GM18502 (cell line): ENCODE data around the gene NR1D1.

Source experiments
- ATAC-seq: cut with Tn5 transposase; IDR thresholded peaks from one replicate; pipeline ENCODE4 v1.9.1; 2021; ENCODE audit warnings: mild to moderate bottlenecking; ENCODE audit not compliant: unreplicated experiment, poor library complexity

The NR1D1 gene

DNA sequence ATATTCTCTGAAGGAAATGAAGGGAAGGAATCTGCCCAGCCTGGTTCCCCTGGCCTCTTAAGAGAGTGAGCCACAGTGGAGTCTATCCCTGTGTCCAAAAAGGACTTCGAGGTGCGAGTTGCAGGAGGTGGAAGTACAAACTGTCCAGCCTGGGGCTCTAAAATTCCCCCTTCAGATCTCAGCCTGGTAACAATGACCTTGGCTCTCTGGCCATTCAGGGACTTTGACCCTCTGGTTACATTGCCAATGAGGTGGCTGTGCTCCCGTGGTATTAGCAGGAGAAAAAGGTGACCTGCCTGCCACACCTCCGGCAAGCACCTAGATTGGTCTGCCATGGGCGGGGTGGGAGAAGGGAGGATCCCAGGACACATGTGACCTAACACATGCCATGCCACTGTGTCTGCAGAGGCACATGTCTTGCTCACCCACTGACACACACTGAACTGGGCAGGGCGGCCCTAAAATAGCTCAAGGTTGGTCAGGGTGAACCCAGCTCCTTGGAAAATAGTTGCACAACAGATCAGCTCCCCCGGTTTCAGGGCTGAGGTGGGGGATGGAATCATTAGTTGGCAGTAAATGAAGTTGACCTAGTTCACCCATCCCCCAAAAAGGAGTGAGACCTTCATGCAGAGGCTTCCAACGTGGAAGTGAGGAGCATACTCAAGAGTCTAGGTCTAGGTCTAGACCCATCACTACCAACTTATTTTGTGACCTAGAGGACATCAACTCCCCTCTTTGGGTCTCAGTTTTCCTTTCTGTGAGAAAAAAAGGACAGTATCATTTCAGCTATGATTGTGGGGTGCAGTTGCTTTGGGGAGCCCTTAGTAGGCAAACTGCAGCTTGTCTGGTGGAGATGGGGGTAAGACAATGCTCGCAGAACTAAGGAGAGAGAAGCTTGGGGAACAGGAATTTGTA, 2.2 kb downstream of the NR1D1 start:
- no peak for ATAC-seq

DNA sequence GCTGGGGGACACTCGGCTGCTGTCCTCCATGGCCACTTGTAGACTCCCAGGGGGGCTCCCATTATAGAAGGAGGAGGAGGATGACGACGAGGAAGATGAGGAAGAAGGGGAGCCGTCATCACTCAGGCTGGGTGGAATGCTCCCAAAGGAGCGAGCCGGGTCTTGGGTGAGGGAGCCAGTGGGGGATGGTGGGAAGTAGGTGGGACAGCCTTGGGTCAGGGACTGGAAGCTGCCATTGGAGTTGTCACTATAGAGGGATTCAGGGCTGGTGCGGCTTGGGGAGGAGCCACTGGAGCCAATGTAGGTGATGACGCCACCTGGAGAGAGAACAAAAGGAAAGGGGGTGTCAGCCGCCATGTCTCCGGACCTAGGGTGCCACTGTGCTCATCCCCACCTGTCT, 3.3 kb downstream of the NR1D1 start:
- no peak for ATAC-seq

DNA sequence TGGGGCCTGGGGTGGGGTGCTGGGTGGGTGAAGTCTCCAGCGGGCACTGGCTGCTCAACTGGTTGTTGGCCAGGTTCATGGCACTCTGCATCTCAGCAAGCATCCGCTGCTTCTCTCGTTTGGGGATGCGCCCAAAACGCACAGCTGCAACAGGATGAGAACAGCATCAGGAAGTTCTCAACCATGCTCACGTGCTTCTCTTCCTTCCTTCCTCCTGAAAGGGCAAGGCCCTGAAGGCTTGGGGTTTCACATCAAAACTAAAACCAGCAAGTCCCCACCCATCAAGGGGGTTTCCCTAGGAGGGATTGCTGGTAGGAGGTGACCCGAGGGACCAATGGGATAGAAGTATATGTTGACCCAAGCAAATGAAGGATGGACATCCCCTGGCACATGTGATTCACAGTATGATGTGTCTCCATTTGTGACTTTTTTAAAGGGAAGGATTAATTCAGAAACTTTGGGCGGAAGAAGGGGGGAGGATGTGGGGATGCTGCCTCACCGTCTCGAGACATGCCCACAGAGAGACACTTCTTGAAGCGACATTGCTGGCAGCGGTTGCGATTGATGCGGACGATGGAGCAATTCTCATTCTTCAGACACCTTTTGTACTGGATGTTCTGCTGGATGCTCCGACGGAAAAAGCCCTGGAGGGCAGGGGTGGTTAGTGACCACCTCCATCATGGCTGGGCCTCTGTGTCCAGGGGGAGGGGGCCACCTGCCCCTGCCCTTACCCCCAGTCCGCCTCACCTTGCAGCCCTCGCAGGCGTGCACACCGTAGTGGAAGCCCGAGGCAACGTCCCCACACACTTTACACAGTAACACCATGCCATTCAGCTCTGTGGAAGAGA, 4.2 kb downstream of the NR1D1 start:
- peak; percentile 46 for ATAC-seq

DNA sequence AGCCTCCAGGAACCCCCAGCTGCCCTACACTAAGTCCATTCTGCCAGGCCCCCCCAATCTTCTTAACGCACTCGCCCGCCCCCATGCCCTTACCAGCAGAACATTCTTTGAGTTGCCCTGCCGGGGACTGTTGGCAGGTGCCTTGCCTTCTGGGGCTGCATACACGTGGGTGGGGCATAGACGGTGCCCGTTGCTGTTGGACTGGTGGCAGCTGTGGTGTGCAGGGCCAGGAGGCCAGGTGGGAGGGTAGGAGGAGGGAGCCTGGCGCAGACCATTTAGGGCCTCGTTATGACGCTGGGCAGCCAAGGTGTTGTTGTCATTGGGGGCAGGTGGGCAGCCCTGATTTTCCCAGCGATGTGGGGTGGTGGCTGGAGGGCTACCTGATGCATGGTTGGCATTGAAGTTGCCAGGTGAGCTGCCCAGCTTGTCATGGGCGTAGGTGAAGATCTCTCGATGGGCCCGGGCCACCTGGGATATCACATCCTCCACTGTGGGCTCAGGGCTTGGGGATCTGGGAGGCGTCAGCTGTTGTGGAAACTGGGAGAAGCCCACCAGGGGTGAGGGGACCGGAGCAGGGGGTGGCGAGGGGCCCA, 4.9 kb downstream of the NR1D1 start:
- no peak for ATAC-seq

DNA sequence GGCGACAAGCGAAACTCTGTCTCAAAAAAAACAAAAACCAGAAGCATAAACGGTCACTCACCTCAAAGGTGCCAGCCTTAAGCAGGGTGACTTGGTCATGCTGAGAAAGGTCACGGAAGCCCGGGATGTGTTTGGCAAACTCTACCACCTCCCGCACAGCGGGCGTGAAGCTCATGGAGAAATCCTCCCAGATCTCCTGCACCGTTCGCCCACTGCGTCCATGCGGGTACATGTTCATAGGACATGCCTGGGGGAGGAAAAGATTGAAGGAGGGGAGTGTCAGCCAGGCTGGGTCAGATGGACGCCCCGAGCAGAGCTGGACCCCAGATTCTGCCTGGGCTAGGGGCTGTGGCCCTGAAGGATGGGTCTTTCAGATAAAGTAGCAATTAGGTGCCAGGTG, 5.5 kb downstream of the NR1D1 start:
- ATAC-seq: no peak

DNA sequence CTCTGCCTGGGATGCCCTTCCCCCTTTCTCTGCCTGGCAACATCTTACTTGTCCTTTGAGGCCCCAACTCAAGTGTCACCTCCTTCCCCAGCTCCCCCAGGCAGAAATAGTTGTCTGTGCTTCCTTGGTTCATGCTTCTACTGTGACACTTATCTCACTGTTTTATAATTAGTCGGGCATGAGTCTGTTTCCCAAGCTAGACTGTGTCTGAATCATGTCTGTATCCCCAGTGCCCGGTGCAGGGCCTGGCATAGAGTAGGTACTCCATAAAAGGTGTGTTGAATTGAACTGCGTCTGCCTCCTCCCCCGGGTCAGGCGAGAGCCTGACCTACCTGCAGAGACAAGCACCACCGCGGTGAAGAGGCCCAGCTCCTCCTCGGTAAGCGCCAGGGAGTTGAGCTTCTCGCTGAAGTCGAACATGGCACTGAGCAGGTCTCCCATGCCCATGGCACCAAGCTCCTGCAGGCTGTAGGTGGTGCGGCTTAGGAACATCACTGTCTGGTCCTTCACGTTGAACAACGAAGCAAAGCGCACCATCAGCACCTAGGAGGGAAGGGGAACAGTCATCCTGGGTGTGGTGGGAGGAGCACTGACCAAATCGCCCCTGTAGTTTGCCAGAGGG, 6.7 kb downstream of the NR1D1 start:
- no peak for ATAC-seq

DNA sequence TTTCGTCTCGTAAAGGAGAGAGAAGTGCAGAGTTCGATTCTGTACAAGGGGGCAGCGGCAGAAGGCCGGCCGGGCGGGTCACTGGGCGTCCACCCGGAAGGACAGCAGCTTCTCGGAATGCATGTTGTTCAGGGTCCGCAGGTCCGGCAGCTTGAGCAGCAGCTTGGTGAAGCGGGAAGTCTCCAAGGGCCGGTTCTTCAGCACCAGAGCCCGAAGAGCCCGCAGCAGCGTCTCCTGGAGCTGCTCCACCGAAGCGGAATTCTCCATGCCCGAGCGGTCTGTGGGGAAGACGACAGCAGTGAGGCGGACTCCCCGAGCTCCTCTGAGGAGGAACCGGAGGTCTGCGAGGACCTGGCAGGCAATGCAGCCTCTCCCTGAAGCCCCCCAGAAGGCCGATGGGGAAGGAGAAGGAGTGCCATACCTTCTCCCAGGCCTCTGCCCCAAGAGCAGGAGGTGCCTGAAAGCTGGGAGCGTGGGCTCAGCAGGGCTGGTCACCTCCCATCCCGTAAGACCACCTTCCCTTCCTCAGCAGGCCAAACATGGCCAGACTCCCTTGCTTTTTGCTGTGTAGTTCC, 7.3 kb downstream of the NR1D1 start:
- ATAC-seq: no peak

DNA sequence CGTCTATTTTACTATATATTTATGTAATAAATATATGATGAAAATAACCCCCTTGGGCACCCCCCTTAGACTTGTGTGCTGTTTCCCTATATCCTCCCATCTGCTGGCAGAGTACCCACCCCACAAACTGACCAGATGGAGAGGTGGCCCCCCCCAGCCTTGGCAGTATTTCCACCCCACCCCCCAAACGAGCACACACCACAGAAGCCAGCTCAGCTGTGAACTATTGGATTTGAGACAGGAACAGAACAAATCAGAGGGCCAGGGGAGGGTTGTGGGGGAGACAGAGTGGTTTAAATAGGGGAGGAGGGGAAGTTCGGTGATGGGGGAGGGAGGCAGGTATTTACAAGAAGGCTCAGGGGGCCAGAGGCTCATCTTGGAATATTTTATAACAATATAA, 7.8 kb downstream of the NR1D1 start:
- ATAC-seq: no peak

DNA sequence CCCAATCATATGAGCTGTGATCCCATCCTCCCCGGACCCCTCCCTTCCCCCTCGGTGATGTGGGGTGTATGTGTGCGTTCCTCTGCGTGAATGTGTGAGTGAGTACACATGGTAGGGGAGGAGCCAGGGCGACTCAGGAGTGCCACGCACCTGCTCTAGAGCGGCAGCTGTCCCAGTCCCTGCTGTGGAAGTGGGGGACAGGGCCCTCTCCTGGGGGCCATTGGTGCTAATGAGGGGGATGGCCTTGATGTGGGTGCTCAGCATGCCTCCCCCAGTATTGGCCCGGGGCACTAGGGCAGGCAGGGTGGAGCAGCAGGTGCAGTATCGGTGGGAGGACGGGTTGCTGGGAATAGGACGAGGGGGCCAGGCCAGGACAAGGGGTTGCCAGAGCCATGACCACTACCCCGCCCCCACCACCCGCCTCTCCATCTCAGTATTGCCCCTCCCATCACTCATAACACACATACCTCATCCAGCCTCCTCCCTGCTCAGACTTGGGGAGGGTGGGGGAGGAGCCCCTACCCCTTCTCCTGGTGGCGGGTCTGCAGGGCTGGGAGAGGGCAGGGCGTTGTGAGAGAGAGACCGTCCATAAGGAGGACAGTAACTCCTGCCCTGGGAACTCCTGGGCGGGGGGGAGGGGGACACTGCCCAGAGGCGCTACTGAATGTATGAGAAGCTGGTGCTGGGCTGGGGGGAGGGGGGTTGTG, 8.5 kb downstream of the NR1D1 start:
- ATAC-seq: no peak

DNA sequence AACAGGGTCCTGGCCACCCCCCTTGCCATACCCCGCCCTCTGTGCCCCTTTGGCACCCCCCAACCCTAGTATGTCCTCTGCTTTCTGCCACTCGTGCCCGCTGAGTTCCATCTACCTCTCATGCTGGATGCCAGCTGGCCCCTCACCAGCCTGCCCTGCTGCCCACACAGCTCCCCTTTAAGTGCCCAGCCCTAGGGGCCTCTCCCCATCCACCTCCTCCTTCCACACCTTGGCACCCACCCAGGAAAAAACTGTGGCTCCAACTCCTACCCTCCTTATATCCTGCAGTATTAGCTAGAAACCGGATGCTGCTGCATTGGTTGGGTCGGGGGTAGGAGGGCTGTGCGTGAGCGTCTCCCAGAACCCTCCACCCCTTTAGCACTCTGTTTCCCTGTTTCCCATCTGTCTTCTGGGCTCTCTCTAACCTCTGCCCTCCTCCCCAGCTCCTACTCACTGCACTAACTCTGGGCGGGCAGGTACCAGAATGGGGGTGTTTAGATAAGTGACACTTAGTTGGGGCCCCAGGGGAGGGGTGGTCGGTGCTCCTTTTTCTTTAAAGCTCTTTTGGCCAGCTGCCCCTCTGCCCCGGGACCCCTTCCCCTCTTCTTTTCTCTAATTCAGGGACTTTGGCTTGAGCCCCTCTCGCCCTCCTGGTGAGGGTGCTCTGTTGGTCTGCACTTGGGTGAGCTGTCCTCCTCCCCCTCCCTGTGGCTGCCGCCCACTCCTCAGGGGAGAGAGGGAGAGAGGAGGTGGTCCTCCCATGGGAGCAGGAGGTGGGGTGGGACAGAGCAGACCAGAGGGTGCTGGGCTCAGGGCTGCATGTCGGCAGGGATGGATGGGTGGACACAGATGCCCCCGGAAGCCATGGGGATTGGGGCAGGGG, 9.9 kb downstream of the NR1D1 start:
- no peak for ATAC-seq

DNA sequence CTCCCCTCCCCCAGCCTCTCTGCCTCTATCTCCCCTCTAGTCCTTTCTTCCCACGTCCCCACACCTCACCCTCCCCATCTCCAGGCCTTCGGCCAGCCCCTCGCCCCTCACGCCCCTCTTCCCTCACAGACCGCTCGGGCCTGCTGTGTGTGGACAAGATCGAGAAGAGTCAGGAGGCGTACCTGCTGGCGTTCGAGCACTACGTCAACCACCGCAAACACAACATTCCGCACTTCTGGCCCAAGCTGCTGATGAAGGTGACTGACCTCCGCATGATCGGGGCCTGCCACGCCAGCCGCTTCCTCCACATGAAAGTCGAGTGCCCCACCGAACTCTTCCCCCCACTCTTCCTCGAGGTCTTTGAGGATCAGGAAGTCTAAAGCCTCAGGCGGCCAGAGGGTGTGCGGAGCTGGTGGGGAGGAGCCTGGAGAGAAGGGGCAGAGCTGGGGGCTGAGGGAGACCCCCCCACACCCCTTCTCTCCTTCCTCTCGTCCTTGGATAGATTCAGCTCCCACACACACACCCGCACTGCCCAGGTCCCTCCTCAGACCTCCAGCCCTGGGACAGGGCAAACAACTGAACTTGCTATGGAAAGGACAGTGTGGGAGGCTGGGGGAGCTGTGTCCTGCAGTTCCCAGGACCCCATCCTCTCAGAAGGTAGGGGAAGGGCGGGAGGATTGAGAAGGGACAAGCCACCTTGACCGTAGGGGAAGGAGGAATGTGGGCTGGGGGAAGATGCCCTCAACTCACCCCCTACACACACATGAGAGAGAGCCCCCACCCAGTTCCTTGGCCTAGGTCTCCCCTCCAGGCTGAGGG, 11.1 kb downstream of the NR1D1 start:
- no peak for ATAC-seq

DNA sequence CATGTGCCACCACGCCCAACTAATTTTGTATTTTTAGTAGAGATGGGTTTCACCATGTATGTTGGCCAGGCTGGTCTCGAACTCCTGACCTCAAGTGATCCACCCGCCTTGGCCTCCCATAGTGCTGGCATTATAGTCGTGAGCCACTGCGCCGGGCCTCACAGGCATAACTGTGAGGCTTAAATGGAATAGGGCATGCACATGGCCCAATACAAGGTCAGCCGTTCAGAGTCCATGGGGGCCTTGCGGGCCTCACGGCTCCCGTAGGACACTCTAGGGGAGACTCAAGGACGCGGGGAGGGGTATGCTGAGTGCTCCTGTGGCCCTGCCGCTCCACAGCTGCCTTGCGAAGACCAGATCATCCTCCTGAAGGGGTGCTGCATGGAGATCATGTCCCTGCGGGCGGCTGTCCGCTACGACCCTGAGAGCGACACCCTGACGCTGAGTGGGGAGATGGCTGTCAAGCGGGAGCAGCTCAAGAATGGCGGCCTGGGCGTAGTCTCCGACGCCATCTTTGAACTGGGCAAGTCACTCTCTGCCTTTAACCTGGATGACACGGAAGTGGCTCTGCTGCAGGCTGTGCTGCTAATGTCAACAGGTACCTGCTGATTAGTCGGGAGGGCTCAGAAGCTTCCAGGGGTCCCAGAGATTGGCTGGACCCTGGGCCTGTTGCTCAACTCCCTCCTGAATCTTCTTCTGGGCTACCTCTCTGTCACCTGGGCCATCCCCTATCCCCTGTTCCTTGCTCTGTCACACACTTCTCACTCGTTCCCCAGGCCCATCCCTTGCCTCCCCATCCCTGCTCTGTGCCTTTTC, 12.3 kb downstream of the NR1D1 start:
- ATAC-seq: no peak

DNA sequence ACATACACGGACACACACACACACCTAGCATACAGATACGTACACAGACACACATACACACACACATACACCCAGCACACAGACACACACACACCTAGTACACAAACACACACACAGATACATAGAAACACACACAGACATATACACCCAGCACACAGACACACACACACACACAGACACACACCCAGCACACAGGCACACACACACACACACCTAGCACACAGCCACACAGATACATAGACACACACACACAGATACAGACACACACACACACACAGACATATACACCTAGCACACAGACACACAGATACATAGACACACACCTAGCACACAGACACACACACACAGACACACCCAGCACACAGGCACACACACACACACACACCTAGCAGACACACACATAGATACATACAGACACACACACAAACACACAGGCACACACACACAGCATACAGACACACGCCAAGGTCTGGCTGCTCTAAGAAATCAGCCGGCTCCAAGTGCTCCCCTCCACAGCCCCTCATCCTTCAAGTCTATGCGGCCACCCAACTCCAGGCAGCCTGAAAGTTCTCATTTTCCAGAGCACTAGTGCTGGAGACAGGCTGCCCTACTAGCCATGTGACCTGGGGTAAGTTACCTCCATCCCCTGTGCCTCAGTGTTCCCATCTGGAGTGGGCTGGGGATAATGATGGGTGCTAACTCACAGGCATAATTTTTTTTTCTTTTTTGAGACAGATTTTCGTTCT, 13.2 kb downstream of the NR1D1 start:
- no peak for ATAC-seq

DNA sequence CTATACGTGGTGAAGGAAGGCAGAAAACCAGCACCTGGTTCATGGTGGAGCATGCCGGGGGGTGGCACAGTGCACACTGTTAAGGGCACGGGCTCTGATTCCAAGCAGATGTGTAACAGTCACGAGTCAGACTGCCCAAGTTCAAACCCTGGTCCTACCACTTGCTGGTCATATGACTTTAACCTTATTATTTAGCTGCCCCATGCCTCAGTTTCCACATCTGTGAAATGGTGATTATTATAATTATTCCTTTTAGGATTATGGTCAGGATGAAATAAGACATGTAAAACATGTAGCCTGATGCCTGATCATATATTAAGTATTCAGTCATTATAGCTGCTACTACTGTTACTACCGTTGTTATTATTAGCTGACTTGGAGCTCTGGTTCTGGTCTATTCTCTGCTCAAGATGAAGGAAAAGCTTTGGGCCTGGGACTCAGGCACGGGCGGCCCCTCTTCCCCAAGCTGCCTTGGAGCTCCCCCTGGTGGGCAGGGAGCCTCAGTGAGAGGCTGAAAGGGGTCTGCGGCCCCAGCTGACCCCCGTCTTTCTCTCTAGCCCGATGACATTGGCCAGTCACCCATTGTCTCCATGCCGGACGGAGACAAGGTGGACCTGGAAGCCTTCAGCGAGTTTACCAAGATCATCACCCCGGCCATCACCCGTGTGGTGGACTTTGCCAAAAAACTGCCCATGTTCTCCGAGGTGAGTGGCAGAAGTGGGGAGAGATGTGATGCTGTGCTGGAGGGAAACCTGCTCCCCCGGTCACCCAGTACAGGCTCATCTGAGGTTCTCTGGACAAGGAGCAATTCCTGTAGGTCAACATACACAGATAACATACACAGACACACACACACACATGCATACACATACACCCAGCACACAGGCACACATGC, 14.0 kb downstream of the NR1D1 start:
- ATAC-seq: no peak

DNA sequence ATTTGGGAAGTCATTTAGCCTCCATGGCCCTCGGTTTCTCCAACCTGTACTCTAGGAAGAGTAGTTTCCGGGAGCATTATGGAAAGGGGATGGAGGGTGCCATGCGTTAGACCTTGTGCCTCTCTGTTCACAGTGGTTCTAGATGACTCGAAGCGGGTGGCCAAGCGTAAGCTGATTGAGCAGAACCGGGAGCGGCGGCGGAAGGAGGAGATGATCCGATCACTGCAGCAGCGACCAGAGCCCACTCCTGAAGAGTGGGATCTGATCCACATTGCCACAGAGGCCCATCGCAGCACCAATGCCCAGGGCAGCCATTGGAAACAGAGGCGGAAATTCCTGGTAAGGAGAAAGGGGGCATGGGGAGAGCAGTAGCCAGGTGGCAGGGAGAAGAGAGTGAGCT, 15.9 kb downstream of the NR1D1 start:
- ATAC-seq: no peak
